Small intestine (tissue), 7 donors: Measurements from ENCODE around the gene MAMDC4. TPM values are rescaled to one million over a fixed set of nuclear protein-coding genes. Genes with fewer than 3 reads are reported as not detected.
"Not testable (repeated sequence)": the region's sequence is repeated elsewhere in the genome, so short reads cannot be mapped to it uniquely, and the experiment has no call there.

Experiments
- DNase-seq, 2 donors: peaks; one replicate each; pipeline versions ENCODE4 v3.0.0 to v3.0.0-alpha.2; 2013
- FAIRE-seq: peaks from 2 replicates; lab custom pipeline; 2012; peaks lifted over from hg19 to GRCh38; lab: Jason Lieb, UNC
- H3K27ac ChIP-seq, 3 donors: one replicate each; pipeline ENCODE4 v1.5.1; 2013; ENCODE audit warnings: low read length in 2 of 3, mild to moderate bottlenecking in 2 of 3, control low read depth in 1 of 3, inconsistent platforms in 1 of 3, low read depth in 1 of 3, moderate library complexity in 1 of 3
- H3K27me3 ChIP-seq, 3 donors: one replicate each; pipeline ENCODE4 v1.6.1; 2013; ENCODE audit warnings: low read length in 3 of 3, inconsistent platforms in 1 of 3; ENCODE audit not compliant: control insufficient read depth in 3 of 3, insufficient read depth in 3 of 3
- H3K36me3 ChIP-seq, 3 donors: one replicate each; pipeline ENCODE4 v1.6.1; 2013; ENCODE audit warnings: low read length in 3 of 3, inconsistent platforms in 1 of 3, low read depth in 1 of 3, mild to moderate bottlenecking in 1 of 3, moderate library complexity in 1 of 3; ENCODE audit not compliant: control insufficient read depth in 3 of 3, insufficient read depth in 2 of 3
- H3K4me1 ChIP-seq, 3 donors: one replicate each; pipeline ENCODE4 v1.6.1; 2013; ENCODE audit warnings: low read length in 2 of 3, inconsistent platforms in 1 of 3, low read depth in 1 of 3, mild to moderate bottlenecking in 1 of 3, moderate library complexity in 1 of 3; ENCODE audit not compliant: control insufficient read depth in 3 of 3, insufficient read depth in 2 of 3
- H3K4me3 ChIP-seq, 3 donors: one replicate each; pipeline ENCODE4 v1.5.1; 2013; ENCODE audit warnings: low read length in 3 of 3, control low read depth in 1 of 3, inconsistent platforms in 1 of 3, low read depth in 1 of 3, mild to moderate bottlenecking in 1 of 3, moderate library complexity in 1 of 3
- H3K9me3 ChIP-seq, 2 donors: one replicate each; pipeline ENCODE4 v1.6.1; 2013; ENCODE audit warnings: low read depth in 1 of 2, low read length in 1 of 2; ENCODE audit not compliant: control insufficient read depth in 2 of 2, insufficient read depth in 1 of 2
- WGBS, 3 donors: extraction: QIAGEN DNeasy Blood & Tissue Kit; methylation state at CpG; one replicate each; pipeline ENCODE4 v1.1.7; 2013; 5-methylcytosine and 5-hydroxymethylcytosine counted together
- polyA plus RNA-seq, 4 donors: library from polyadenylated mRNA; stranded (reverse) in 3 of 4; unstranded in 1 of 4; fragments of 200-250 nt in 3 of 4; fragments of 120-200 nt in 1 of 4; gene quantifications; one replicate each; pipeline versions ENCODE4 v1.2.1 to v1.2.3, GENCODE V29; 2013
- donor health status: healthy with polysubstance abuse.
- donor health status: control.
- donor health status: control.
- donor health status: Bipolar disorder and iron deficiency.
- donor health status: healthy.

Gene MAMDC4
- polyA plus RNA-seq, 4 donors, result 4.6 to 1,156 (median 8.9) TPM

DNA sequence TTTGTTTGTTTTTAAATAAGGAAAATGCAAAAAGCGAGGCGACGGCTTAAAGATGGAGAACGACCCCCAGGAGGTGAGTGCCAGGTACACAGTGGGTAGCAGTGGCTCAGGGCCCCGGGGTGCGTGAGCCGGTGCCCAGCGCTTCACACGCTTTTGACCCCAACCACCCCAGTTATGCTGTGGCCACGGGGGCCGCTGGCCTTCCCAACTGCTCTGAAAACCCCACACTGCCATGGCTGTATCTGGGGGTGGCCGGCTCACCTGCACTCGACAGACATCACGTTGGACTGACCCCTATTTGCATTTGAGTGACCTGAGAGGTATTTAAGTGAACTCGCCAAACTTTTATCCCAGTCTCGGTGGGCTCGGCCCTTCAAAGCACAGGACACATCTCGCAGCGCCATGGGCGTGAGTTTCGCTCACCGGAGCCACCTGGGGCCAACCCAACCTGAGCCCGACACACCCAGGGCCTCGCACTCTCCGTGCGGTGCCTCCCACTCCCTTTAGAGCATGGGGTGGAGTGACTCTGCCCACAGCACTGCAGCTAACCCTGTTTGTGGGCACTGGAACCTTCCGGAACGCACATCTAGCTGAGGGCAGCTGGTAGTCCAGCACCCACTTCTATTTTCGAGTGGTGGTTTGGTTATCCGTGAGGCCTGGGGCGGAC, 23.5 kb upstream of the MAMDC4 start:
- Histone ChIP-seq H3K4me1 (no peaks in the 10 kb centered on the region), H3K4me3 (no peak overlapping the region), H3K27ac (no peak overlapping the region), H3K36me3 (peaks cover 11 to 99% (median 18%) of the 10 kb centered on the region in 3 donors), H3K9me3 (no peaks in the 10 kb centered on the region), H3K27me3 (no peaks in the 10 kb centered on the region)
- no peak for FAIRE-seq
- DNase-seq, result no peak
- WGBS, 3 donors, result 94 to 96% (median 94%) methylated on average over 31 of the region's 31 CpGs

DNA sequence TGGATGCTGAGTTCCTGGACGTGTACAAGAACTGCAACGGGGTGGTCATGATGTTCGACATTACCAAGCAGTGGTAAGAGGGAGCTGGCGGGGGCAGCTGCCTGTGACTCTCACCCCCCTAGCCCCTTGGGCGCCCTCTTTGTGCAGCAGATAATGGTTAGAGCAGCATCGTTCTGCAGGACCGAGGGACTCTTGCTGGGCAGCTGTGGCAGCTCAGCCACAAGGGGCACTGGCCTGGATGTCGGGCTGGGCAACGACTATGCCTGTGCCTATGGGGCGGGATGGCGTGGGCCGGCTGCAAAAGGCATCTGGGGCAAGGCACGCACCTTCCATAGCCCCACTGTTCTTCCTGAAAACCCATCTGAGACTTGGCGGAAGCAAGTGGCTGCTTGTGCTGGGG, 22.7 kb upstream of the MAMDC4 start:
- Histone ChIP-seq H3K36me3 (peaks cover 11 to 95% (median 18%) of the 10 kb centered on the region in 3 donors), H3K4me3 (no peak overlapping the region), H3K27ac (no peak overlapping the region), H3K4me1 (no peaks in the 10 kb centered on the region), H3K9me3 (no peaks in the 10 kb centered on the region), H3K27me3 (no peaks in the 10 kb centered on the region)
- DNase-seq, result no peak
- FAIRE-seq, result no peak
- WGBS, 3 donors, result 93 to 96% (median 94%) methylated on average over 13 to 14 of the region's 14 CpGs

DNA sequence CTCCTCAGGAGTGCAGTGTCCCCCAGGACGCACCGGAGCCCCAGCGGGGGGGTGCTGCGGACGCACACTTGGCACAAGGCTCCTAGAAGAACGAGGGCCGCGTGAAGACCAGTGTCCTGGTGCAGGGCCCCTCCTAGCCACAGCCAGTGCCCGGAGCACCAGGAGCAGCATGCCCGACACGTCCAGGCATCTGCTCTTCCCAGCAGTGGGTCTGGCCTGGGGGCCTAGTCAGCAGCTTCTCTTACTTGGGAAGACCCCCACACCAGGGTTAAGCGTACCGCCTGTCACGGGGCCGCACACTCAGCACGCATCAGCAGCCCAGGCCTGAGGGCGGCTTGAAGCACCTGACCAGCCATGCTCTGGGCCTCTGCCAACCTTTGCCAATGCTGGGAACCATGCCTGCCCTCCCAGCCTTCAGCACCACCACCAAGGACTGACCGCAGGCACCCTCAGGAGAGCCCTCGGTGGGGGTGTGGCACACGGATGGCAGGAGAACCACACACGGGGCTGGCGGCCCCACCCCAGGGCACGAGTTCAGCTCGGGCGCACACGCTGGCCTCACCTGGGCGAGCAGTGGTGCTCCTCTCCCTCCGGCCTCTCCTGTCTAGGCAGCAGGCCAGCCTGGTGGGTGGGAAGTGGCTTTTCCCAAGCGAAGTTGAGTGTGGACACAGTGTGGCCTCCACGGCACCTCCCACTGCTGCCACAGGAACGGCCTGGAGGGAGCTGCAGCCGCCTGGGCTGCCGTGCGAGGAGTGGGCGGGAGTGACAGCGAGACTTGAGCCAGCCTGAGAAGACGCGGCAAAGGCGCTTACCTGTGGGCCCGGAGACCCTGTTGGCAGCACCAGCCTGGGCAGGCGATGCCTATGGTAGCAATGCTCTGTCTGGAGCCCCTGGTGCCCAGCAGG, 21.9 kb upstream of the MAMDC4 start:
- Histone ChIP-seq H3K27ac (no peak overlapping the region), H3K9me3 (no peaks in the 10 kb centered on the region), H3K36me3 (peaks cover 11 to 91% (median 19%) of the 10 kb centered on the region in 3 donors), H3K4me3 (no peak overlapping the region), H3K27me3 (no peaks in the 10 kb centered on the region), H3K4me1 (no peaks in the 10 kb centered on the region)
- DNase-seq (no peak), FAIRE-seq (no peak)
- WGBS, 3 donors, result 85 to 91% (median 90%) methylated on average over 37 to 41 of the region's 41 CpGs

DNA sequence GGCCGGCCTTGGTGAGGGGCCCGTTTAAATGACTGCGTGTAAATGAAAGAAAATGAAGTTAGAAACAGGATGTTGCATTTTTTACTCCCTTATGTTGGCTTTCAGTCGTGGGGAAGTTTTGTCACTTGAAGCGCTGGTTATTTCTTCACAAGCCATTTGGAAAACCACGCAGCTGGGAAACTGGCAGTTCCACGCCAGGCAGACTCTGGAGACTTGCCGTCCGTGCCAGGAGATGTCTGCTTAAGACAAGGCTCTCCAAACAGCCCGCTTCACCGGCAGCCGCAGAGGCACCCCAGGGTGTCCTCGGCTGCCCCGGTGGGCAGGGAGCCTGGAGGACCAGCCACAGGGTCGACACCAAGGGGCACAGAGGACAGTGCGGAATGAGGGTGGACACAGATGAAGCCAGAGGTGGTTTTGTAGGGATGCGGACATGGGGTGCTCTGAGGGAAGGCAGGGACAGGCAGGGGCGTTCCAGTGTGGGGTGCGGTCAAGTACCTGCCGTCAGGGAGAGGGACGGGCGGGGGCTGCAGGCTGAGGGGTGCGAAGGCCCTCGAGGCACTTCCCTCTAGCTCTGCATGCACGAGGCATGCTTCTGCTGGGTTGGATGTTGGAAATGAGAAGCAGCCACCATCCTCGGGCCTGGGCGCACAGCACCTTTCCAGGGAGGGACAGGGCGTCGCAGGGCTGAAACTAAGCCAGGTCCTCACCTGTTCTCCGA, 21.0 kb upstream of the MAMDC4 start:
- no peak for DNase-seq
- WGBS, 3 donors, result 89 to 93% (median 93%) methylated on average over 28 to 30 of the region's 30 CpGs
- no peak overlapping the region for H3K4me3 ChIP-seq
- H3K27ac ChIP-seq, result no peak overlapping the region
- peaks cover 11 to 91% (median 19%) of the 10 kb centered on the region in 3 donors for H3K36me3 ChIP-seq
- no peaks in the 10 kb centered on the region for H3K4me1 ChIP-seq
- no peaks in the 10 kb centered on the region for H3K9me3 ChIP-seq
- no peak for FAIRE-seq
- no peaks in the 10 kb centered on the region for H3K27me3 ChIP-seq

DNA sequence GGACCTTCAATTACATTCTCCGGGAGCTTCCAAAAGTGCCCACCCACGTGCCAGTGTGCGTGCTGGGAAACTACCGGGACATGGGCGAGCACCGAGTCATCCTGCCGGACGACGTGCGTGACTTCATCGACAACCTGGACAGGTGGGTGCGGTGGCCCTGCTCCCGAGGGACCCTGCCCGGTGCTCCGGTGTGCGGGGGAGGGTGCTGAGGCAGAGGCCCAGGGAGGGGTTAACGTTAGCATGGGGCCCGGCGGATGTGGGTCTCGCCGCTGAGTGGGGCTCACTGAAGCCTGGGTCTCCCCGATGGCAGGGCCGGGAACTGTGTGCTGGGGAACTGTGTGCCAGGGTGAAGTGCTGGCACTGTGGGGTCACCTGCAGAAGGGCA, 20.4 kb upstream of the MAMDC4 start:
- DNase-seq (no peak), FAIRE-seq (no peak)
- no peaks in the 10 kb centered on the region for H3K27me3 ChIP-seq
- H3K4me3 ChIP-seq, result no peak overlapping the region
- H3K4me1 ChIP-seq, result no peaks in the 10 kb centered on the region
- H3K9me3 ChIP-seq, result no peaks in the 10 kb centered on the region
- no peak overlapping the region for H3K27ac ChIP-seq
- 93% methylated on average over 22 to 23 of the region's 23 CpGs for WGBS, 3 donors
- peaks cover 11 to 91% (median 23%) of the 10 kb centered on the region in 3 donors for H3K36me3 ChIP-seq

DNA sequence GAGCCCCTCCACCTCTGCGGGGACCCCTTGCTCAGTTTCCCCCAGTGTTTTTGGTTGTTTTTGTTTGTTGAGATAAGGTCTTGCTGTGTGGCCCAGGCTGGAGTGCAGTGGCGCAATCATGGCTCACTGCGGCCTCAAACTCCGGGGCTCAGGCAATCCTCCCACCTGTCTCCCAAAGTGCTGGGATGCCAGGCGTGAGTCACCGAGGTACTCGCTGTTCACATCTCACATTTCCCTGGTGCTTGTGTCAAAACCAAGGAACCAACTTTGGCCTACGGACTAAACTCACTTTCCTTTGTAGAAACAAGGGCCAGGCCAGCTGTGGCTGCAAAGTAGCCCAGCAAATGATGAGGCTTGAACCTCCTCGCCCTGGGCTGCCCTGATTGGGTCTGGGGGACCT, 19.6 kb upstream of the MAMDC4 start:
- no peak for DNase-seq
- Histone ChIP-seq H3K27ac (no peak overlapping the region), H3K4me1 (no peaks in the 10 kb centered on the region), H3K36me3 (peaks cover 11 to 91% (median 21%) of the 10 kb centered on the region in 3 donors), H3K9me3 (no peaks in the 10 kb centered on the region), H3K4me3 (no peak overlapping the region), H3K27me3 (no peaks in the 10 kb centered on the region)
- WGBS, 3 donors, result 93 to 94% (median 93%) methylated on average over 8 to 9 of the region's 9 CpGs
- FAIRE-seq, result no peak

DNA sequence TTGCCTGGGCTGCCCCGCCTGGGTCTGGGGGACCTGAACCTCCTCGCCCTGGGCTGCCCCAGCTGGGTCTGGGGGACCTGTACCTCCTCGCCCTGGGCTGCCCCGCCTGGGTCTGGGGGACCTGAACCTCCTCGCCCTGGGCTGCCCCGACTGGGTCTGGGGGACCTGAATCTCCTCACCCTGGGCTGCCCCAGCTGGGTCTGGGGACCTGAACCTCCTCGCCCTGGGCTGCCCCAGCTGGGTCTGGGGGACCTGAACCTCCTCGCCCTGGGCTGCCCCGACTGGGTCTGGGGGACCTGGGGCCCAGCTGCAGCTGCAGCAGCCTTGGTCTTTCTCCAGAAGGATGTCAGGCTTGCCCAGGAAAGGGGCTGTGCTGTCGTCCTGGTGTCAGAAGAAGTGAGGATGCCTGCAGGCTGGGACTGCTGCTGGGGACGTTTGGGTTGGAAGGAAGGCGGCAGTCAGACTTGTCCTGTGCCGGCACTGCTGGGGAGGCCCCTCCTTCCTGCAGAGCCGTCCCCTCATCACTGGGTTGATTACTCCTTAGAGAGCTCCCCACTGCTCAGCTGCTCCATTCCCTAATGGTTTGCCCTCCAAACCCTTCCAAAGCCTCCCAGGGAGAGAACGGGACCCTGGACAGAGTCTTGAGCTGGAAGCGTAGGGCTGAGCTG, 18.6 kb upstream of the MAMDC4 start:
- not testable (repeated sequence) for H3K4me1 ChIP-seq, H3K9me3 ChIP-seq, H3K27ac ChIP-seq, DNase-seq, H3K4me3 ChIP-seq, H3K27me3 ChIP-seq, FAIRE-seq
- H3K36me3 ChIP-seq, result peaks cover 10 to 91% (median 21%) of the 10 kb centered on the region in 3 donors
- WGBS, 3 donors, result 87 to 93% (median 91%) methylated on average over 15 to 16 of the region's 16 CpGs
